NK-92 treated with Interleukin-12 subunit alpha and Interleukin-12 subunit beta, amount 100 ng/mL, for 24 hours (cell line): ENCODE data around the gene OR2B2.

Experiments
- DNase-seq: peaks from one replicate; lab custom pipeline; 2025; lab: John Stamatoyannopoulos, UW

Gene OR2B2

DNA sequence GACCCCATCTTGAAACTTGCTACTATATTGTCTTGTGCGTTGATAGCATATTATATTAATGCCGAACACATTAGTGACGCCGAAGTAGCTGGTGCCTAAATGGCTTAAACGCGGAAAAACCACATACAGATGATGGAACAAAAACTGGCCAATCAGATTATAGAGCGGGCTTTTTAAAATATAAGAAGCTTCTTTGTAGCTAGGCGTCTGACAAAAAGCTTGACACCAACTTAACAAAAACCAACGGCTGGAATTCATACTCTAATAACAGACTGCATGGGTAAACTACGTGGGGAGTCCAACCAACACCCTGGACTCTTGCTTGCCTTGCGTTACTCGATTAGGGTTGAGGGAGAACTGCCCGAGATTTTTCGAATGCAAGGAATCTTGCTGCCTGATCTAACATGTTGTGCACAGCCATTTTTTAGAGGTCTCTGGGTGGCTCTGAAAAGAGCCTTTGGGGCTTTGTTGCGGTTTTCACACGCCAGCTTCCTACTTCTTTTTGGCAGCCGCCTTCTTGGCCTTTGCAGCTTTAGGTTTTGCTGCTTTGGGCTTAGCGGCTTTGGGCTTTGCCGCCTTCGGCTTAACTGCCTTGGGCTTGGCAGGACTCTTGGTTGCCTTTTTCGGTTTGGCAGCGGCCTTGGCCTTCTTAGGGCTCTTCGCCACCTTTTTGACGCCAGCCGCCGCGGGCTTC is 45.7 kb downstream of the OR2B2 start:
- peak; percentile 88 for DNase-seq

DNA sequence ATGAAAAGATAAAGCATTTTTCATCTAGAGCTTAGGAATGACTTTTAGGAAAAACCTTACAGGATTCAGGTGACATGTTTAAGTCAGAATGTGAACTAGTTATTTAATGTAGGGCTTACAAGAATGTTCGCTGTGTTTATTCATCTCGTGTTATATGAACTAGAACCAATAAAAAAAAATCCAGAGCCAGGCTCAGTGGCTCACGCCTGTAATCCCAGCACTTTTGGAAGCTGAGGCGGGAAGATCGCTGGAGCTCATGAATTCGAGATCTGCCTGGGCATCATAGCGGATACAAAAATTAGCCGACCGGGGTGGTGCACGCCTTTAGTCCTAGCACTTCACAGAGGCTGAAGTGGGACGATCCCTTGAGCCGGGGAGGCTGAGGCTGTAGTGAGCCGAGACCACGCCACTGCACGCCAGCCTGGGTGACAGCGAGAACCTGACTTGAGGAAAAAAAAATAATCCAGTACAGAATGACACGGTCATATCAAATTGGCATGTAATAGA is 46.3 kb downstream of the OR2B2 start:
- peak; percentile 54 for DNase-seq

DNA sequence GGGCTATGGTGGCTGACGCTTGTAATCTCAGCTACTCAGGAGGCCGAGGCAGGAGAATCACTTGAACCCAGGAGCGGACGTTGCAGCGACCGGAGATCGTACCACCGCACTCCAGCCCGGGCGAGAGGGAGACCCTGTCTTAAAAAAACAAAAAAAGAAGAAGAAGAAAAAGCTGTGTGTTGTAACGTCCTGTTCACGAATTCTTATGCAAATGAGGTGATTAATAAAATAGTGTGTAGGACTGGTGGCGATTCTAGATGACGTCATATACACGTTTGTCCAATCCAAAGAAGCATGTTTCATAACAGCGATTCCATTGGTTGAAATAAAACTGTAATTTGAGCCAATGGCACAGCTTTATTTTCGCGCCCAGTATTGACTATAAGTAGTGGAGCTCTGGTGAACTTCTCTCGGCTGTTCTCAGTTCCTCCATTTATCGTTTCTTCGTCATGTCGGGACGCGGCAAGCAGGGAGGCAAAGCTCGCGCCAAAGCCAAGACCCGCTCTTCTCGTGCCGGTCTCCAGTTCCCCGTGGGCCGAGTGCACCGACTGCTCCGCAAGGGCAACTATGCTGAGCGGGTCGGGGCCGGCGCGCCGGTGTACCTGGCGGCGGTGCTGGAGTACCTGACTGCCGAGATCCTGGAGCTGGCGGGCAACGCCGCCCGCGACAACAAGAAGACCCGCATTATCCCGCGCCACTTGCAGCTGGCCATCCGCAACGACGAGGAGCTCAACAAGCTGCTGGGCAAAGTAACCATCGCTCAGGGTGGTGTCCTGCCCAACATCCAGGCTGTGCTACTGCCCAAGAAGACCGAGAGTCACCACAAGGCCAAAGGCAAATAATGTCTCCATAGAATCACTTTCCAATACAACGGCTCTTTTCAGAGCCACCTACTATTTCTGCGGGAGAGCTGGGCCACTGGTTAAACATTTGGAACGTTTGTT is 47.0 kb downstream of the OR2B2 start:
- DNase-seq = peak; percentile 80

DNA sequence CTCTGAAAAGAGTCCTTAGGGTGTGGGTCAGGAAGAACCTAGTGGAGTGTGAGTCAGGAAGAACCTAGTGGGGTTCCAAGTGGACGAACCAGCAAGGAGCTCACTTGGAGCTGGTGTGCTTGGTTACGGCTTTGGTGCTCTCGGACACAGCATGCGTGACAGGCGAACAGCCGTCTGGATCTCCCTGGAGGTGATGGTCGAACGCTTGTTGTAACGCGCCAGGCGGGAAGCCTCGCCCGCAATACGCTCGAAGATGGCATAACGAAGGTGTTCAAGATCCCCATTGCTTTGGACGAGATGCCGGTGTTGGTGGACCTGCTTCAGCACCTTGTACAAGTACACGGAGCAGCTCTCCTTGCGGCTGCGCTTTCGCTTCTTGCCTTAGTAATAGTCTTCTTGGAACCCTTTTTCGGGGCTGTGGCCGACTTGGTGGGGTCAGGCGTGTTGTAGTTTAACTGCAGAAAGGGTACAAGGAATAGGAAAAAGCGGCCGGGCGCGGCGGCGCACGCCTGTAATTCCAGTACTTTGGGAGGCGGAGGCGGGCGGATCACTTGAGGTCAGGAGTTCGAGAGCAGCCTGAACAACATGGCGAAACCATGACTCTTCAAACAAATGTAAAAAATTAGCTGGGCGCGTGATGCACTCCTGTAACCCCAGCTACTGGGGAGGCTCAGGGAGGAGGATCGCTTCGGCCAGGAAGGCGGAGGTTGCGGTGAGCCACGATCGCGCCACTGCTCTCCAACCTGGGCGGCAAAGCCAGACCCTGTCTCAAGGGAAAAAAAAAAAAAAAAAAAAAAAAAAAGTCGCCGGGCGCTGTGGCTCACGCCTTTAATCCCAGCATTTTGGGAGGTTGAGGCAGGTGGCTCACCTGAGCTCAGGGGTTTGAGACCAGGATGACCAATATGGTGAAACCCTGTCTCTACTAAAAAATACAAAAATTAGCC is 48.0 kb downstream of the OR2B2 start:
- DNase-seq = no peak

DNA sequence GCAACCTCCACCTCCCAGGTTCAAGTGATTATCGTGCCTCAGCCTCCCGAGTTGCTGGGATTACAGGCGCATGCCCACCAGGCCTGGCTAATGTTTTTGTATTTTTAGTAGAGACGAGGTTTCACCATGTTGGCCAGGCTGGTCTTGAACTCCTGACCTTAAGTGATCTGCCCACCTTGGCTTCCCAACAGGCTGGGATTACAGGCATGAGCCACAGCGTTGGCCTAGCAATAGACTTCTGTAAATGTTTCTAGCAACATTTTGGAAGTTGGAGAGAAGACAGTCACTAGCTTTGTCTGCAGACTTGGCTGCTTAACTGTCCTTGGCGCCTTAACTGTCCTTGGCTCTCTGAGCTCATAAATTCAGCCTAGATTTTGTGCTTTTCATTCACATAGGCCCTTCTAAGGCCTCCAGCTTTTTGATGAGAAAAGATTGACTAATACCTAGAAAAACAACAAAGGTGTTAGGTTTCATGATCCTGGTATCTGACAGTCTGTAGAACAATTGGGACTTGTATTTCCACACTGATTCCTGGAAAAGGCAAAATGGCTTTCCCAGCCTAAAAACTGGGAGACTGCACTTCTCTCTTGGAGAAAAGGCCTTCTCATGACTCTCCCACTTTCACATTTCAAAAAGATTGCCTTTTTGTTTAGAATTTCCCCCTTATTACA is 49.7 kb downstream of the OR2B2 start:
- no peak for DNase-seq

DNA sequence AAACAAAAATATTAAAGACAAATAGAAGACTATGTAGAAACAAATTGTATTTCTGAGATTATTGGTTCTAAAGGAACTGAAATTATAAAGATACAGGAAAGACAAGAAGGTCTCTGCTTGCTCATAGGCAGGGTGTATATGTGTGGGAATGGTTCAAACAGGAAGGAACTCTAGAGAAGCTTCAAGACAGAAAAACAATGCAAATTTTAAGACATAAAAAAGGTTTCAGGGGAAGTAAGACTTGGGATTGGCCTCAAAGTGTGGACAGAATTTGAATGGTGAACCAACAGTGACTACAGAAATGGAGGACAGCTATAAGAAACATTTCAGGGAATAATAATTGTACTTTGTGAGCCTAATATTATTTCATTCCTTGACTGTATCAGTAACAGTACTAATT is 50.3 kb downstream of the OR2B2 start:
- no peak for DNase-seq

DNA sequence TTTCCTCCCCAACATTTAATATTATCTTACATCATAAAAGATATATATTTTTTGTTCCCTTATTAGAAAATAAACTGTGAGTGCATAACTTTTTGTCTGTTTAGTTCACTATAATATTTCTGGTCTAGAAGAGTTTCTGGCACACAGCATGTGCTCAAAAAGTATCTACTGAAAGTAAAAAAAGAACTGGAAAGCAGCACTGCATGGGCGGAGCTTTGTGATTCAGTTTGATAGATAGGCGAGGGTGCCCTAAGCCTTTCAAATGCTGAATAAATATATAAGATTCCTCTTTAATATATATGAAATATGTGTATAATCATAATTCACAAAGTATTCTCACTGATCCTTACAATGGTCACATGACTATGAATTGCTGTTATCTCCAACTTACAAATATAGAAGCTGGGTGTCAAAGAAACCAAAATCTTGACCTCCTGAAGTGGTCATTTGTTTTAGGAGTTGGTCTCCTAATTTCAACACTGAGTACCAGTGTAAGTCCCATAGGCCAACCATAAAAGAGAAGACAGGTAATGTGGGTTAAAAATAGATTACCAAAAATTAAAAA is 50.8 kb downstream of the OR2B2 start:
- DNase-seq = no peak
